Smooth muscle cell (in vitro differentiated cells): ENCODE data around the gene MGME1. TPM values are rescaled to one million over a fixed set of nuclear protein-coding genes. Genes with fewer than 3 reads are reported as not detected.

Experiments
- DNase-seq: peaks from one replicate; lab custom pipeline; 2025; ENCODE audit not compliant: unreplicated experiment; lab: John Stamatoyannopoulos, UW
- H2AFZ ChIP-seq: fragments of 200-600 bp; sonication (generic); 2 replicates; pipeline ENCODE4 v1.6.0; 2016; ENCODE audit warnings: antibody characterized with exemption, low read depth, mild to moderate bottlenecking
- H3F3A ChIP-seq: fragments of 200-600 bp; sonication (generic); 2 replicates; pipeline ENCODE4 v1.6.0; 2017; ENCODE audit warnings: antibody characterized with exemption, low read depth
- H3K27ac ChIP-seq: fragments of 200-600 bp; sonication (generic); 2 replicates; pipeline ENCODE4 v1.5.1; 2016; ENCODE audit warnings: low read depth, mild to moderate bottlenecking
- H3K27me3 ChIP-seq: fragments of 200-600 bp; sonication (generic); 2 replicates; pipeline ENCODE4 v1.6.1; 2016; ENCODE audit warnings: low read depth, mild to moderate bottlenecking
- H3K36me3 ChIP-seq: fragments of 200-600 bp; sonication (generic); 2 replicates; pipeline ENCODE4 v1.5.1; 2016; ENCODE audit warnings: low read depth
- H3K4me1 ChIP-seq: fragments of 200-600 bp; sonication (generic); 2 replicates; pipeline ENCODE4 v1.5.1; 2016; ENCODE audit warnings: low read depth
- H3K4me2 ChIP-seq: fragments of 200-600 bp; sonication (generic); 2 replicates; pipeline ENCODE4 v1.6.0; 2016; ENCODE audit warnings: mild to moderate bottlenecking
- H3K4me3 ChIP-seq: fragments of 200-600 bp; sonication (generic); 2 replicates; pipeline ENCODE4 v1.5.1; 2016; ENCODE audit warnings: mild to moderate bottlenecking
- H3K79me2 ChIP-seq: fragments of 200-600 bp; sonication (generic); 2 replicates; pipeline ENCODE4 v1.6.0; 2016; ENCODE audit warnings: low read depth, mild to moderate bottlenecking
- H3K9ac ChIP-seq: fragments of 200-600 bp; sonication (generic); 2 replicates; pipeline ENCODE4 v1.6.0; 2016; ENCODE audit warnings: low read depth
- H3K9me3 ChIP-seq: fragments of 200-600 bp; sonication (generic); replicated peaks from 2 replicates; pipeline ENCODE4 v1.5.1; 2016; ENCODE audit warnings: low read depth
- H4K20me1 ChIP-seq: fragments of 200-600 bp; sonication (generic); 2 replicates; pipeline ENCODE4 v1.6.0; 2016; ENCODE audit warnings: low read depth
- WGBS: methylation state at CpG from one replicate; pipeline ENCODE4 v1.1.7; 2016; ENCODE audit warnings: low lambda C conversion rate; 5-methylcytosine and 5-hydroxymethylcytosine counted together
- polyA plus RNA-seq: library from polyadenylated mRNA; unstranded; fragments of >200 nt; fragmentation: Nextera tagmentation; extraction: Ambion mirVana; gene quantifications from 2 replicates; pipeline ENCODE4 v1.2.1, GENCODE V29; 2016
- total RNA-seq: library from RNA; depleted of rRNA; stranded (reverse); fragments of >200 nt; gene quantifications from 2 replicates; pipeline ENCODE4 v1.2.3, GENCODE V29; 2014
- TF ChIP-seq, protein P1 (sequence below): fragments of 200-600 bp; sonication (generic); IDR thresholded peaks from 2 replicates; pipeline ENCODE4 v1.5.1; 2017; ENCODE audit warnings: borderline replicate concordance, mild to moderate bottlenecking, antibody characterized with exemption; ENCODE audit not compliant: insufficient read depth, poor library complexity, severe bottlenecking

The MGME1 gene
- total and polyA plus RNA-seq, 2 experiments from 2014 or later, result 15.7 to 16.0 TPM

DNA sequence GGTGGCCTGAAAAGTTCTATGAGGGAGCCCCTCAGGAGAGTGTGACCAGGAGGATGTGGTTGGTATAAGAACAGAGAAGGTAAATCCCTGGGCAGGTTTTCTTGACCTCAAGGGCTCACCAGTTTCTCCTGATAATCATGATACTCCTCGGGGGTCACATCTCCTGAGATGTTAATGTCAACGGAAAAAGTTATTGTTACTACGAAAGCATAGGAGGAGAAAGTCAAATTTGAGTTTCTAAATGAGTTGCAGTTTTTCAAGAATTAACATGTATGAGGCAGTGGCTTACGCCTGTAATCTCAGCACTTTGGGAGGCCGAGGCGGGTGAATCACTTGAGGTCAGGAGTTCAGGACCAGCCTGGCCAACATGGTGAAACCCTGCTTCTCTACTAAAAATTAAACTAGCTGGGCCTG lies 23.4 kb downstream of the MGME1 start:
- no peaks in the 10 kb centered on the region for H3K79me2 ChIP-seq

DNA sequence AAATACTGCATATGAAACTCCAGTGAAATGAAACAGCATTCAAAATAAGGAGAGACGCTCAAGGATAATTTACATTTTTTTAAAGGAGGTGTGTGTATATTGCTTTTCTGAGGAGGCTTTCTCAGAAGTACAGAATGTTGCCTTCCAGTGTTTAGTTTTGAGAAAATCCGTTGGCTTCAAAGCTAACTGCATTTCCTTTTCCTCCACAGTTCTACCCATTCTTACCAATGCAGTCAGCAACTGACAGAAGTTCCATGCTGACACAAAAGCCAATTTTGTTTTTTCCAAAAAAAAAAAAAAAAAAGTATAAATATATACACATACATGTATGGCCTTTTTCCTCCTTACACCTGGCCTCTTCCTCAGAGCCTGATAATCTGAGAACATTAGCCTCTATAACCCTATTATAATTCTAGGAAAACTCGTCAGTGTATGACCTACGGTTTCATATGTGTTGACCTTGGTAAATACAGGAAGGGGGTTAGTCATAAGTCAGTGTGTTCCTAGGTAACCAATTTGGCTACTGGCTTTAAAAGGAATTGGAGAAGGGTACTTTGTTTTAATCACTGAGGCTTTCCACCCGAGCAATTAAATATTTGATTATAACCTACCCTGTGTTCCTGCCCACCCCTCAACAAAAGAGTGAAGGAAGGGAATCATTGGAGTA lies 24.2 kb downstream of the MGME1 start:
- H3K4me2 ChIP-seq, result no peak overlapping the region
- TF ChIP-seq, protein P1, sequence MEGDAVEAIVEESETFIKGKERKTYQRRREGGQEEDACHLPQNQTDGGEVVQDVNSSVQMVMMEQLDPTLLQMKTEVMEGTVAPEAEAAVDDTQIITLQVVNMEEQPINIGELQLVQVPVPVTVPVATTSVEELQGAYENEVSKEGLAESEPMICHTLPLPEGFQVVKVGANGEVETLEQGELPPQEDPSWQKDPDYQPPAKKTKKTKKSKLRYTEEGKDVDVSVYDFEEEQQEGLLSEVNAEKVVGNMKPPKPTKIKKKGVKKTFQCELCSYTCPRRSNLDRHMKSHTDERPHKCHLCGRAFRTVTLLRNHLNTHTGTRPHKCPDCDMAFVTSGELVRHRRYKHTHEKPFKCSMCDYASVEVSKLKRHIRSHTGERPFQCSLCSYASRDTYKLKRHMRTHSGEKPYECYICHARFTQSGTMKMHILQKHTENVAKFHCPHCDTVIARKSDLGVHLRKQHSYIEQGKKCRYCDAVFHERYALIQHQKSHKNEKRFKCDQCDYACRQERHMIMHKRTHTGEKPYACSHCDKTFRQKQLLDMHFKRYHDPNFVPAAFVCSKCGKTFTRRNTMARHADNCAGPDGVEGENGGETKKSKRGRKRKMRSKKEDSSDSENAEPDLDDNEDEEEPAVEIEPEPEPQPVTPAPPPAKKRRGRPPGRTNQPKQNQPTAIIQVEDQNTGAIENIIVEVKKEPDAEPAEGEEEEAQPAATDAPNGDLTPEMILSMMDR, result no peak
- H3K4me3 ChIP-seq, result no peak overlapping the region
- no peaks in the 10 kb centered on the region for H3K4me1 ChIP-seq
- WGBS, result 92% methylated on average over 5 of the region's 5 CpGs
- DNase-seq, result no peak
- H4K20me1 ChIP-seq, result no peaks in the 10 kb centered on the region
- H3K27ac ChIP-seq, result no peak overlapping the region
- no peak overlapping the region for H3K9ac ChIP-seq
- H2AFZ ChIP-seq, result no peak overlapping the region
- no peaks in the 10 kb centered on the region for H3K27me3 ChIP-seq
- H3K79me2 ChIP-seq, result no peaks in the 10 kb centered on the region
- no peaks in the 10 kb centered on the region for H3K36me3 ChIP-seq
- H3K9me3 ChIP-seq, result no peaks in the 10 kb centered on the region
- no peaks in the 10 kb centered on the region for H3F3A ChIP-seq

More for the DNA sequence above, 23.4 kb downstream of the MGME1 start:
- DNase-seq, result no peak
- no peaks in the 10 kb centered on the region for H4K20me1 ChIP-seq
- no peaks in the 10 kb centered on the region for H3K27me3 ChIP-seq
- no peak overlapping the region for H3K4me2 ChIP-seq
- H2AFZ ChIP-seq, result no peak overlapping the region
- H3K9me3 ChIP-seq, result no peaks in the 10 kb centered on the region
- 91% methylated on average over 6 of the region's 6 CpGs for WGBS
- H3K4me3 ChIP-seq, result no peak overlapping the region
- H3K9ac ChIP-seq, result no peak overlapping the region
- H3K36me3 ChIP-seq, result no peaks in the 10 kb centered on the region
- TF ChIP-seq, protein P1, result no peak
- no peaks in the 10 kb centered on the region for H3F3A ChIP-seq
- H3K4me1 ChIP-seq, result no peaks in the 10 kb centered on the region
- no peak overlapping the region for H3K27ac ChIP-seq

DNA sequence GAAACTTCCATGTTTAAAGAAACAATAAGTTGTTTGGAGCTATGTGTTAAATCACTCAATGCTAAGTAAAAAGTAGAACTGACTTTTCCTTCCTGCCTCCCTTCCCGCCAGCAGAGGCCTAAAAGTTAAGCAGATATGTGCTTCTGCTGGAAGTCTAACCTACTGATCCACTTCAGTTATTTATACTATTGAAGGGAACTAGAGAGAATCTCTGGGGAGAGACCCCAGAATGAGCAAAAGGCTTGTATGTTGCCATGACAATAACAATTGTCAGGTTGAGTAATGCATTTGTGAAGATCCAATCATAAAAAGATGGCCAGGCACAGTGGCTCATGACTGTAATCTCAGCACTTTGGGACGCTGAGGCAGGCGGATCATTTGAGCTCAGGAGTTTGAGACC lies 24.7 kb downstream of the MGME1 start:
- no peaks in the 10 kb centered on the region for H3K36me3 ChIP-seq
- no peaks in the 10 kb centered on the region for H3K4me1 ChIP-seq
- no peak overlapping the region for H3K4me3 ChIP-seq
- no peaks in the 10 kb centered on the region for H3K27me3 ChIP-seq
- no peak for DNase-seq
- H3K27ac ChIP-seq, result no peak overlapping the region
- no peaks in the 10 kb centered on the region for H3K79me2 ChIP-seq
- WGBS, result 94% methylated on average over 3 of the region's 3 CpGs
- no peaks in the 10 kb centered on the region for H3K9me3 ChIP-seq
- H3K4me2 ChIP-seq, result no peak overlapping the region
- H3K9ac ChIP-seq, result no peak overlapping the region
- no peaks in the 10 kb centered on the region for H4K20me1 ChIP-seq
- no peak overlapping the region for H2AFZ ChIP-seq
- TF ChIP-seq, protein P1, result no peak
- H3F3A ChIP-seq, result no peaks in the 10 kb centered on the region
